PC-9 (cell line): ENCODE results near the gene TSHZ2. TPM values are rescaled to one million over a fixed set of nuclear protein-coding genes. Genes with fewer than 3 reads are reported as not detected.

Experiments
- BruUV-seq: library from RNA; stranded (reverse); fragments of 400-500 nt; replicated peaks from 2 replicates; lab custom pipeline; 2021; lab: Mats Ljungman, UMichigan
- CTCF ChIA-PET: fragments of 300-600 bp; sonication (Branson Sonifier 250); formaldehyde crosslinking; loops from one replicate; lab custom pipeline; 2022; ENCODE audit warnings: antibody characterized with exemption; lab: Charles Lee
- POLR2A ChIA-PET: fragments of 300-600 bp; sonication (Branson Sonifier 250); formaldehyde crosslinking; loops from one replicate; lab custom pipeline; 2022; ENCODE audit warnings: antibody characterized with exemption; ENCODE audit not compliant: unreplicated experiment; lab: Charles Lee
- DNase-seq, 2 experiments: peaks; one replicate each; pipeline versions ENCODE4 v3.0.0 to v3.0.0-alpha.2; 2015 to 2022; ENCODE audit warnings: mixed read lengths in 1 of 2
- H2AFZ ChIP-seq: fragments of 200-600 bp; sonication (generic); 2 replicates; pipeline ENCODE4 v1.8.1; 2017; ENCODE audit warnings: antibody characterized with exemption
- H3F3A ChIP-seq: fragments of 200-600 bp; sonication (generic); 2 replicates; pipeline ENCODE4 v1.8.1; 2017; ENCODE audit warnings: antibody characterized with exemption, mild to moderate bottlenecking, low read depth; ENCODE audit not compliant: insufficient read depth
- H3K27ac ChIP-seq: fragments of 200-600 bp; sonication (generic); 2 replicates; pipeline ENCODE4 v1.6.1; 2016; ENCODE audit warnings: mixed run types
- H3K27me3 ChIP-seq: fragments of 200-600 bp; sonication (generic); 2 replicates; pipeline ENCODE4 v1.6.1; 2016; ENCODE audit warnings: low read depth, mixed run types; ENCODE audit not compliant: insufficient read depth
- H3K36me3 ChIP-seq: fragments of 200-600 bp; sonication (generic); 2 replicates; pipeline ENCODE4 v1.6.1; 2016; ENCODE audit warnings: low read depth, mixed run types
- H3K4me1 ChIP-seq: fragments of 200-600 bp; sonication (generic); replicated peaks from 2 replicates; pipeline ENCODE4 v1.6.1; 2016; ENCODE audit warnings: mixed run types; ENCODE audit not compliant: insufficient read depth
- H3K4me2 ChIP-seq: fragments of 200-600 bp; sonication (generic); 2 replicates; pipeline ENCODE4 v1.6.1; 2017; ENCODE audit warnings: mixed run types
- H3K4me3 ChIP-seq: fragments of 200-600 bp; sonication (generic); 2 replicates; pipeline ENCODE4 v1.6.1; 2016; ENCODE audit warnings: mixed run types
- H3K79me2 ChIP-seq: fragments of 200-600 bp; sonication (generic); 2 replicates; pipeline ENCODE4 v1.6.1; 2017; ENCODE audit warnings: low read depth, mixed run types
- H3K9me2 ChIP-seq: fragments of 200-600 bp; sonication (generic); 2 replicates; pipeline ENCODE4 v1.8.1; 2017; ENCODE audit warnings: mild to moderate bottlenecking; ENCODE audit not compliant: insufficient read depth
- H3K9me3 ChIP-seq: fragments of 200-600 bp; sonication (generic); 2 replicates; pipeline ENCODE4 v1.8.1; 2016; ENCODE audit warnings: low read depth; ENCODE audit not compliant: insufficient read depth
- H4K20me1 ChIP-seq: fragments of 200-600 bp; sonication (generic); 2 replicates; pipeline ENCODE4 v1.8.1; 2017; ENCODE audit not compliant: insufficient read depth
- EZH2 ChIP-seq: fragments of 200-600 bp; sonication (generic); IDR thresholded peaks from 2 replicates; pipeline ENCODE4 v1.8.0; 2017; ENCODE audit warnings: antibody characterized with exemption, low read depth
- intact Hi-C: fragments of 100-400 bp; cut with micrococcal nuclease; formaldehyde crosslinking; loops from one replicate; pipeline ENCODE4 v1.10.0; 2022; ENCODE audit not compliant: unreplicated experiment
- total RNA-seq: library from RNA; stranded (reverse); gene quantifications from 2 replicates; pipeline ENCODE4 v1.2.3, GENCODE V29; 2021
- TF ChIP-seq, protein P1 (sequence below): fragments of 200-600 bp; sonication (generic); conservative IDR thresholded peaks from 2 replicates; pipeline ENCODE4 v1.6.1; 2017; ENCODE audit warnings: mixed run types, antibody characterized with exemption, mild to moderate bottlenecking, moderate library complexity

The TSHZ2 gene
- total RNA-seq, 1 experiment from 2014 or later, result not detected

GRCh38 chr20:53382263-53382844, 410.2 kb downstream of the TSHZ2 start:
- POLR2A ChIA-PET, result no interaction called here
- no TSS peak for BruUV-seq
- Histone ChIP-seq H4K20me1 (no peaks in the 10 kb centered on the region), H3K27ac (no peak overlapping the region), H3K9me3 (no peaks in the 10 kb centered on the region), H3K36me3 (no peaks in the 10 kb centered on the region), H3K27me3 (peaks cover 93% of the 10 kb centered on the region), H3K4me1 (no peaks in the 10 kb centered on the region), H3K4me3 (no peak overlapping the region), H3K4me2 (no peak overlapping the region), H3K9me2 (no peaks in the 10 kb centered on the region), H3K79me2 (no peaks in the 10 kb centered on the region), H3F3A (no peaks in the 10 kb centered on the region), H2AFZ (no peak overlapping the region)
- TF ChIP-seq, protein P1, sequence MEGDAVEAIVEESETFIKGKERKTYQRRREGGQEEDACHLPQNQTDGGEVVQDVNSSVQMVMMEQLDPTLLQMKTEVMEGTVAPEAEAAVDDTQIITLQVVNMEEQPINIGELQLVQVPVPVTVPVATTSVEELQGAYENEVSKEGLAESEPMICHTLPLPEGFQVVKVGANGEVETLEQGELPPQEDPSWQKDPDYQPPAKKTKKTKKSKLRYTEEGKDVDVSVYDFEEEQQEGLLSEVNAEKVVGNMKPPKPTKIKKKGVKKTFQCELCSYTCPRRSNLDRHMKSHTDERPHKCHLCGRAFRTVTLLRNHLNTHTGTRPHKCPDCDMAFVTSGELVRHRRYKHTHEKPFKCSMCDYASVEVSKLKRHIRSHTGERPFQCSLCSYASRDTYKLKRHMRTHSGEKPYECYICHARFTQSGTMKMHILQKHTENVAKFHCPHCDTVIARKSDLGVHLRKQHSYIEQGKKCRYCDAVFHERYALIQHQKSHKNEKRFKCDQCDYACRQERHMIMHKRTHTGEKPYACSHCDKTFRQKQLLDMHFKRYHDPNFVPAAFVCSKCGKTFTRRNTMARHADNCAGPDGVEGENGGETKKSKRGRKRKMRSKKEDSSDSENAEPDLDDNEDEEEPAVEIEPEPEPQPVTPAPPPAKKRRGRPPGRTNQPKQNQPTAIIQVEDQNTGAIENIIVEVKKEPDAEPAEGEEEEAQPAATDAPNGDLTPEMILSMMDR, result no peak
- no peak for TF ChIP-seq EZH2
- no peak for DNase-seq
- intact Hi-C loops, result no loop called here
- CTCF ChIA-PET, result no interaction called here

DNA sequence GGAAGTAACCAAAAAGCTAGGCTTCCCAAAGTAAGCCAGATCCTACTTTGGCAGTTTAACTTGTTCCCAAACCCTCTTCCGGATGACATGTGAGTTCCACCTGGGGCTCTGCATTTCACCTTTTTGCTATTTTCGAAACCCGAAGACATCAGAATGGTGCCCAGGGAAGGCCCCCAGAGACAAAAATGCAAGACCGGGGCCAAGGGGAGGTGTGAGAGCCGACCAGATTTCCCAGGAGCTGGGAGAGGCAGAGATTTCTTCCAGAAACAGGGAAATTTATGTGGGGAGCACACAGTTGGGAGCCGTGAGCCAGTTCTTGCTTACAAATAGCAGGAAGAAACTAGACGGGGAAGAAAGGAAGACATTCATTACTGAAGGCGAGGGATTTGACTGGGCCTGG, 411.8 kb downstream of the TSHZ2 start:
- no peaks in the 10 kb centered on the region for H3K9me2 ChIP-seq
- POLR2A ChIA-PET, result no interaction called here
- CTCF ChIA-PET, result no interaction called here
- H3K79me2 ChIP-seq, result no peaks in the 10 kb centered on the region
- intact Hi-C loops, result no loop called here
- H3K36me3 ChIP-seq, result no peaks in the 10 kb centered on the region
- no peaks in the 10 kb centered on the region for H3K4me1 ChIP-seq
- no peak overlapping the region for H3K4me3 ChIP-seq
- H3F3A ChIP-seq, result no peaks in the 10 kb centered on the region
- no peak overlapping the region for H3K4me2 ChIP-seq
- TF ChIP-seq EZH2, result no peak
- TF ChIP-seq, protein P1, result no peak
- no peak for DNase-seq
- no peak overlapping the region for H3K27ac ChIP-seq
- no TSS peak for BruUV-seq
- peaks cover 98% of the 10 kb centered on the region for H3K27me3 ChIP-seq
- H3K9me3 ChIP-seq, result no peaks in the 10 kb centered on the region
- H4K20me1 ChIP-seq, result no peaks in the 10 kb centered on the region
- H2AFZ ChIP-seq, result no peak overlapping the region

DNA sequence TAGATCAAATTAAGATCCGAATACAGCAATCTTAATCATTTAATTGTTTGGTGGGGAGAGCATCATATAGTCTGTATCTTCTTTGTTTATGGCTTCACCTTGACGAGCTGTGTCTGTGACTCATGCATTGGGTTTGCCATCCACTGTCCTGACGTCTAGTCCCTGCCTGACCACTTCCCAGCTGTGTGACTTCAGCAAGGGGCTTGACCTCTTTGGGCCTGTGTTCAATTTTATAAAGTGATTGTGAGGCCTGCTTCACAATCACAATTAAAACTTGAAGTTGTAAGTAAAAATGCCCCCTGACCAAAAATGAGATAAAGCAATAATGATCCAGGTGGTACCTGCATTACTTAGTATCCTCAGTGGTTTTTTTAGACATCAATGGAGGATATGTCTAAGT, 412.2 kb downstream of the TSHZ2 start:
- Histone ChIP-seq H3K36me3 (no peaks in the 10 kb centered on the region), H2AFZ (no peak overlapping the region), H3K9me2 (no peaks in the 10 kb centered on the region), H3K4me3 (no peak overlapping the region), H3K27ac (no peak overlapping the region), H3K4me2 (no peak overlapping the region), H3K9me3 (no peaks in the 10 kb centered on the region), H3F3A (no peaks in the 10 kb centered on the region), H3K4me1 (no peaks in the 10 kb centered on the region), H3K27me3 (peaks cover 98% of the 10 kb centered on the region), H3K79me2 (no peaks in the 10 kb centered on the region), H4K20me1 (no peaks in the 10 kb centered on the region)
- TF ChIP-seq, protein P1, result no peak
- TF ChIP-seq EZH2, result no peak
- POLR2A ChIA-PET, result no interaction called here
- CTCF ChIA-PET, result no interaction called here
- no peak for DNase-seq
- intact Hi-C loops, result no loop called here
- no TSS peak for BruUV-seq
